GM21526 (cell line): Measurements from ENCODE around the gene MAGEB4.

Experiments used
- ATAC-seq: cut with Tn5 transposase; IDR thresholded peaks from one replicate; pipeline ENCODE4 v1.9.1; 2021; ENCODE audit warnings: moderate library complexity; ENCODE audit not compliant: unreplicated experiment, low FRiP score

Gene MAGEB4

DNA sequence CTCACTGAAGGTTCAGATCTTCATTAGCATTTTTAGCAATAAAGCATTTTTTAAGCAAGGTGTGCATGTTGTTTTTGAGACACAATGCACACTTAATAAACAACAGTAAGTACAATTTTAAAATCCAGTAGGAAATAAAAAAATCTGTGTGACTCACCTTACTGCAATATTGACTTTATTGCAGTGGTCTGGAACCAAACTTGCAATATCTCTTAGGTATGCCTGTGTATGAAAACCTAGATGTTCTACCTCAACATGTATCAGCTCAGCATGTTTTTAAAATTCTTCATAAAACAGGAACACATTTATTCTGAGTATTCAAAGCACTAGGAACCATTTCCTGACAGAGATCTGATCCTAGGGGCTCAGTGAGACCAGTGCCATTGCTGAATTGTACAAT, 40.7 kb downstream of the MAGEB4 start:
- no peak for ATAC-seq

DNA sequence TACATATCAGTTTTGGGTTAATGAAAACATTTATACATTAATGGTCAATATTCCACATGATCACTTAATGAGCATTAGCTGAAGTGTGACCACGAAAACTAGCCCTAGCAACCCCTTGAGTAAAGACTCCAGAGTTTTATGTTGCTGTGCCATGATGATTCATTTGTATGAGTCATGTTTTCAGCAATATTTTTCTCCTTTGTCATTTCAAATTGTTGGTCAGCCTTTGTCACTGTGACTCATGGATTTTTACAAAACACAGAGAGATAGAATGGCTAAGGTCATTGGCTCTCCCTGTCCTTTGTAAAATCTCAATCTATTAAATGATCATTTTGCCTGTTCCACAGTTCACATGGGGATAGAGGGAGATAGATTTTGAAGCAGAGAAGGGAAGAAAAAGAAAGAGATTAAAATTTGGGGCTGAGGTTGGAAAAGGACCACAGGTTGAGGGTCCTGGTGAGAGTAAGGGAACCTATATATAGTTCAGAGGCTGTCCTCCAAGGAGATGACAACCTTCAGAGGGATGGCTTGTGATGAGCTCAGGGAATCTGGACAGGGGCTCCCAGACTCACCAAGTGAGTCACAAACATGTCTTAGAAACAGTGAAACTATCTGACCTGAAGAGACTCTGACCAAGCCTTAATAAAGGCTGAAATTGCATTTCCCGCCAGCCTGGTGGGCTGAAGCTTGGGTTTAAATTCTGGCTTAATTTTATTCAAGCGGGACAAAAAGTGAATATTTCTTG, 41.8 kb downstream of the MAGEB4 start:
- ATAC-seq = no peak
